ENCODE results near the gene SLC9A9.

Gene SLC9A9

DNA sequence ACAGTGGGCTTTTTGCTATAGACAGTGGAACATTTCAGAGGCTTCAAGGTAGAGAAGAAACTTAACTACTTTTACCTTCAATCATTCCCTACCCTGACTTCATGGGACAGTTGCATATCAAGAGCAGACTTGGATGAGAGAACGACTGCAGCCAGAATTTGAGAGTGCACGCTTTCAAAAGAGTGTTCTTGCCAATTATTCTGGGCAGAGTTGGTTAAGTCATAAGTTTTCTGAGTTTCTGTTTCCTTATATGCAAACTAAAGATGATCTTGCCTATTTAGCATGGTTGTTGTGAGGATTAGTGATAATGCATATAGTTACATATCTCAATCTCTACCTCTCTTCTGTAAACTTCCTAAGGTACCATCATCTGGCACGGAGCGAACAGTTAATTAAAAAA, 7.6 kb downstream of the SLC9A9 start:
- no peak for DNase-seq

DNA sequence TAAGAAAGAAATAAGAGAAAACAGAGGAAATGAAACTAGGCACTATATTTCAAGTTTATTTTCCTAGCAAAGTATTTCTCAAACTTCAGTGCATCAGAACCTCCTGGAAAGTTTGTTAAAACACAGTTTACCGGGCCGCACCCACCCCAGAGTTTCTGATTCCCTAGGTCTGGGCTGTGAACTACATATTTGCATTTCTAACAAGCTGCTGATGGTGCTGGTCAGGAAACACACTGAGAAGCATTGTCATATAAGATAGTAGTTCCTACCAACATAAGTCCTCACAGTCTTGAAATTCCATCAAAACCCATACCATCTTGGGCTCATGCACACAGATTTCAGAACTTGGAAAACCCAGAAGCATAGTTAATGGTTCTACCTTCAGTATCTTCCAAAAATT, 8.3 kb downstream of the SLC9A9 start:
- DNase-seq, result no peak

DNA sequence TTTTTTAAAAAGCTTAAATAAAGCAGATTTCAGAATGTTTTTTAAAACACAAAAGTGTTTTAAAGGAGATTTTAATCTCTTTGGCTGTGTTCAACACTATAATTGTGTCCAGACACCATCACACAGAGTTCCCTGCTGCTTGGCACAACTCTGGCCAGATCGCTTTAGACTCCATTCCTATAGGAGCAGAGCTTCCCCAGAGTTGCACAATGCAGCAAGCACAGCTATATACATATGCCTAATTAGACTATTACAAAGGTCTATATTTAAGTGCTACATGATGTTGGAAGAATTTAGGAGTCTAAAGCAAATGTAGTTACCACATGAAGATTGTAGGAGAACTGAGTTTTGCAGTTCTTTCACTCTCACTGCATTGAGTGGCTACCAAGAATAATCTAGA, 11.2 kb downstream of the SLC9A9 start:
- DNase-seq, result no peak

DNA sequence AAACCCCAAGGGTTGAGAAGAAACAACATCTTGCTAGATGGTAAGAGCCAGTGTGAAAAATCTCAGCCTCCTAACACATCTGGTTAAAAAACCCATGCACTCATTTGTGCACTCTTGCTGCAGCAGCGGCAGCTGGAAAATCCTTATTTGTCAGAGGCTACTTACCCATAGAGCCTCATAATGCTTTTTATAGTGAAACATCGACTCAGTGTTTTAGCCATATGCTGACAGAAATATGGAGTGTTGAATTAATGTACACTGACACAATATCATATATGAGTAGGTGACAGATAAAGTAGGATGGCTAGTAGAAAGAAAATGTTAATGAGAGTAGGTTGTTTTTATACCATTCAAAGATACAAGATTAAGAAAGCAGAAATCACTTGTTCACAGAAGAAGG, 13.0 kb downstream of the SLC9A9 start:
- no peak for DNase-seq

DNA sequence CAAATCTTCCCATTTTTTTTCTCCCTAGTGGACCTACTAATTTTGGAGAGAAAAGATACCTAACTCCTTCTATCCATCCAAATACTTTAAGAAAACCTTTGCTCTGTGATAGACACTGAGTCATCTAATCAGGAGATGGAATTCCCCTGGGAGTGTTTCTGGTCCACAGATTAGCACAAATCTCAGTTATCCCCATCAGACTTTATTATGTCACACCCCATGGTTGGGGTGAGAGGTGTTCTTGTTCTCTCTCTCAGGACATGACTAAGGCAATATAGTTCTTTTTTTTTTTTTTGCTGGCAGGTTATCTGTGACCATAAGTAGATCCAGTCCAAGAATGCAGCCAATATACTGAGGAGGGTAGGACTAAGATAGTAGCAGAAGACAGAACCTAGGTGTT, 15.8 kb downstream of the SLC9A9 start:
- no peak for DNase-seq

DNA sequence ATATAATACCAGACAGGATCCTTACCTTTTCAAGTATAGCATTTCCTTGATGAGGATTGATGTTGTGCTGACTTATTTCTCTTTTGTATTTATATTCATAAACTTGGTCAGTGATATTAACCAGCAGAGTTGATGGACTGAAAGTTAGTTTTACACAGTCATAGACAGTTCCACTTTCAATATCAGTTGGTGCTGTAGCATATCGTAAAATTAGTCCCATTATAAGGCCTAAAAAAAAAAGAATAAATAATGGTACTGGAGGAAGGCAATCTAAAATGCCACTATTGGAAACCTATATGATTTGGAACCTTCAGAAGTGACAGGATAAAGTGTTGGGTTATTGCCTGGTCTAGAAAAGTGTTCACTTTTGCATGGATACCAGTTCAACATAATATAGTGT, 16.3 kb downstream of the SLC9A9 start:
- DNase-seq, result no peak

DNA sequence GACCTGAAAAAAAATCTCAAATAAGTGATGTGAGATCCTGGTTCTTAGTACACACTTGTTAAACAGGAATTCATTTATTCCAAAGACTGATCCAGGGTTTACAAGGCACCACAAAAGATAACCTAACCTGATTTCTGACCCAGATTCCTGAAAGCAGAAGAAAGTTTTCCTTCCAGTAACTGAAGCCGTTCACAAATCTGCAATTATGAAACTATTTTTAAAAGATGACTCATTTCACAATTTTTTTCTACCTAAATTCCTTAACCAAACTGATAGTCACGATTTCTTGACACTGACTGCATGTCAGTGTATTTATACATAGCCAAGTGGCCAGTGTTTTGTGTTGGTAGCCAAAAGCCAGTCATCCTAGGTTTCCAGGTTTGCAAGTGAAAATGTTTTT, 17.1 kb downstream of the SLC9A9 start:
- no peak for DNase-seq

DNA sequence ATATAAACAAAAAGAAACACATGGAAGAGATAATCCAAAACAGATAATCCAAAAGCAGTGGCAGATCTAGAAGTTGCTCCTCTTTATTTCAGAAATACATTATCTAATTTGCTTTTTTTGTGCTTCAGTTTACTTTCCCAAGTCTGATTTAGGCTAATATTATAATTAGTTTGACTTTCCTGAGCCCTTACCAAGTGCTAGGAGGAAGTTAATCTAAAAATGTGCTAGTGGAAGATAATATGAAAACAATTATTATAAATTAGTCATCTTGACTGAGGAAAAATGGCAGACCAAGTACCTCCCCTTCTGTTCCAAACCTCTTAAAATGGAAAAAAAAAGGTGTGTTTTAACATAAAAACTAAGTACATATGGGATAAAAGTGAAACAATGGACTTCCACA, 17.5 kb downstream of the SLC9A9 start:
- no peak for DNase-seq

DNA sequence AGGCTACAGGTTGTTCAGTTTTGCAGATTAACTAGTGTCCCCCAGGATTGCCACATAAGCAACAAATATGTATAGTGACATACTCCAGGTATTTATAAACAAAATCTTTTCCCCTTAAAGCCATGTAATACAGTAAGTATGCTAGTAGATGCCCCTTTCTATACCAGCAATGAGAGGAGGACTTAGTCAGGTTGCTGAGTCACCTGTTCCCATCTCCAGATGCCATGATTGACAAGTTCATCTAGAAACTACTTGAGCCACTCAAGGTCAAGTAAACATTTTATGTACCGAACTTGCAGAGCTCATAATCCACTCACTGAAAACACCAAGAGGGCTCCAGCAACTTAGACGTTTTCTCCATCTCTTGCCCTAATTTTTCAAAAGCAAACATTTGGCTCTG, 18.2 kb downstream of the SLC9A9 start:
- no peak for DNase-seq

DNA sequence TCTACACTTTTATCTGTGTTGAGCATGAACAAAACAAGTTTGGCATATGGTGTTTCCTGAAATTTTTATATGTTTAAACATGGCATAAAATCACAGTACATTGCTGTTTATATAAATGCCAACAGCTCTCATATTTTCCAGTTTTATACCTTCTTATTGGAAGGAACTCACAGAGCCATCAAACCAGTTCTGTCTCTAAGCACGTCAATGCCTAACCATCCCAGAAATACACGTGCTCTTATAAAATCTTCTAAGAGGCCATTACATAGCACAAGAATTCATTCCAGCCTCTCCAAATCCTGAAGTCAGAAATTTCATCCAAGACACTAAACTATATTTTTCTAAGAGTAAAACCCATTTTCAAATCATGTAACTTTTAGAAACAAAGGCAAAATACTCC, 20.8 kb downstream of the SLC9A9 start:
- DNase-seq, result no peak

DNA sequence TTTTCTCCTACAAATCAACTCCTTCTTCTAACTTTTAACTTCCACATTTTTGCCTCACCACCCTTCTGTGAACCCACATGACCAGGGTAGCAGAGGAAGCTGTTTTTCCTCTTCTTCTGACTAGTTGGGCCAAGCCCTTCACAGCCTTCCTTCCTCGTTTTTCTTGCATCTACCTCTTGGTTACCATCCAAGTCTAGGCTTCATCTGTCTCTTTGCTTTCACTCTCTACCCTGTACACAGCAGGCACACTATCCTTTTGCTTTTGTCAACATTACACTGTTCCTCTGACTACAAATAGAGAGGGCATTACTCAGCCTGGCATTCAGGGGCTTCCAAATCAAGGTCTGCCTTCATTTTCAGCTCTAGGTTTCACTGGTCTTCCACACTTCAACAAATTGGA, 22.0 kb downstream of the SLC9A9 start:
- no peak for DNase-seq

DNA sequence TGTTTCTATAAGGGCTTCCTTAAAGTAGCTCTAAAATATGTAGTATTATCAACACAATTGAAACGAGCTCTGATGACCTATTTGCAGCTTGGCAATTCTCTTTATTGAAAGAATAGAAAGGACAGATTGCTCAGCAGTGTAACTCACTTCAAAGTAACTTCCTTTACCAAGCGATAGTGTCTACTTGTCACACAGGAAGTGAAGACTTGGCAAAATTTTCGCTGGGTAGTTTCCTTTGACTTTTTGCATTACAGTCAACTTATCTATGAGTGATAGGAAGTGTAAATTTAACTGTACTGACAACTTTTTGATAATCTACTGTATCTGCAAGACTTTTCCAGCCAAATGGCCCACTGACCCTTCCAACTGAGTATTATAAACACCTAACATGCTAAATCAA, 22.8 kb downstream of the SLC9A9 start:
- DNase-seq, result no peak

DNA sequence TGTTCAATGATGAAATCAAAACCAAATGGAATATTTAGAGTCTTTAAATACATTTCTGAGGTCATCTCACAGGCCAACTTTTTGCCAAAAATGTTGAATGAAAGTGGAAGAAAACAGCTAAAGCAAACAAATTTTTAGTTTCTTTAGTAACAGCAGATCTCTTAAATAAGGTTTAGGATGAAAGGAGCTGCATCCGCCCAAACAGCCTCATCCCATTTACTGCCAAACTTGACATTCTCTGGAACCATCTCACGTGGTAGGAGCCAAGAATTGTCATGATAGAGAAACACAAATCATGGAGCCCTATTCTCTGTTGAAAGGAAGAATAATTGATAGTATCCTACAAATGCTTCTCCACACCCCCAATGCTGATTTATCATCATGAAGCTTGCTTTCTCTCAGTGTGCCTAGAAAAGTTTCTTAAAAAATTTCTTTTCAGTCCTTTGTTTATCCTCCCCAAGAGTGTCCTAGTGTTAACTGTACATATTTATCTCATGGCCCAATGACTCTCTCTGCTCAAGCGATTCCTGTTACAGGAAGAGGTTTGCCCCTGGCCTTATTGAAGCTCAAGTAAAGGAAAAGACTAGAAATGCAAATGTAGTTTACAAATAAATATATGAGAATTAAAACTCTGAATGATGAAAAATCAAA, 23.4 kb downstream of the SLC9A9 start:
- DNase-seq, result no peak

DNA sequence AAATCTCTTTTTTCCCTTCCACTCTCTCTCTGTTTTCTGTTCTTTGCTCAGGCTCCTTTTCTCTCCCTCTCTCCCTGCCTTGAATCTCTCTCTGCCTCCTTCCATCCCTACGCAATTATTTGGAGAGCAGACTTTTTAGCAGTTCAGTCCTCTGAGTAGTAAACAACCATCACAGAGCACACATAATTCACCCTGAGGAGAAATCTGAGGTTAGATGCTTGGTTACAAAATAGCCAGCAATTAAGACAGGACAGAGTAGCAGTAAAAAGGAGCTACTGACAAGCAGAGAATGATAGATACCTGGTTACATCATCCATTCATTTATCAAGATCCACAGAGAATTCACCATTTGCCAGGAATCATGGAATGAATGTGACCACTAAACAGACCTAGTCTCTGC, 25.5 kb downstream of the SLC9A9 start:
- DNase-seq, result no peak

DNA sequence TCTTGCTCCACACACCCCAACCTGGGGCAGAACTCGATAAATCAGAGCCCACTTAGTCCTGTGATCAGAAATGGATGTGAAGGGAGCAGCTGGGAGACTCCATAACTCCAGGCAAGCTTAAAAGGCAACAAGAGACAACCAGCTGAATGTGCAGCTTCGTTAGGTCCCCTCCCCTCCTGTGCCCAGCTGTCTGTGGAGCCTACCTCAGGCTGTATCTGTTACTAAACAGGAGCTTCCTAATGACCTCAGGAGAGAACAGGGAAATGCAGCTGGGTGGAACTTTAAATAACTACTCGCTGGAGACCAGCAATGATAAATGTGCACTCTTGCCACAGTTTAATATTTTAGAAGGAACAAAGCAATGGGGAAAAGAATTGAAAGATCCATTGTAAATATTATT, 25.9 kb downstream of the SLC9A9 start:
- no peak for DNase-seq

DNA sequence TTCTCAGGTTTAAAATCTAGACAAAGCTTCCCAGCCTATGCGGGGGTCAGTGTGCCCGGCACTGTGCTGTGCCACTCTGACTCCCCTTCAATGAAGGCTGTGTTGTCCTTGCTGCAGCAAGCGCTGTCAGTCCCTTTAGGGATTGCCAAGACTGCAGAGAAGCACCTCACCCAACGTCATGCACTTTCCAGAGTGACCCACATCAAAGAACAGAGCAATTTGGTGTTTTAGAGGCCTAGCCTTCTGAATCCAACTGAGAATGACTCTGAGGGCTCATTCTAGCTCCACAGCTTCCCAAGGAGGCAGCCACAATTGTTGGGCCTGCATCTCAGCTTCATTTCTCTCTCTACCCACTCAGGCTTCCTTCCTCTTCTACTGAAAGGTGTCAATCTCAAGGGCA, 26.4 kb downstream of the SLC9A9 start:
- DNase-seq, result no peak

DNA sequence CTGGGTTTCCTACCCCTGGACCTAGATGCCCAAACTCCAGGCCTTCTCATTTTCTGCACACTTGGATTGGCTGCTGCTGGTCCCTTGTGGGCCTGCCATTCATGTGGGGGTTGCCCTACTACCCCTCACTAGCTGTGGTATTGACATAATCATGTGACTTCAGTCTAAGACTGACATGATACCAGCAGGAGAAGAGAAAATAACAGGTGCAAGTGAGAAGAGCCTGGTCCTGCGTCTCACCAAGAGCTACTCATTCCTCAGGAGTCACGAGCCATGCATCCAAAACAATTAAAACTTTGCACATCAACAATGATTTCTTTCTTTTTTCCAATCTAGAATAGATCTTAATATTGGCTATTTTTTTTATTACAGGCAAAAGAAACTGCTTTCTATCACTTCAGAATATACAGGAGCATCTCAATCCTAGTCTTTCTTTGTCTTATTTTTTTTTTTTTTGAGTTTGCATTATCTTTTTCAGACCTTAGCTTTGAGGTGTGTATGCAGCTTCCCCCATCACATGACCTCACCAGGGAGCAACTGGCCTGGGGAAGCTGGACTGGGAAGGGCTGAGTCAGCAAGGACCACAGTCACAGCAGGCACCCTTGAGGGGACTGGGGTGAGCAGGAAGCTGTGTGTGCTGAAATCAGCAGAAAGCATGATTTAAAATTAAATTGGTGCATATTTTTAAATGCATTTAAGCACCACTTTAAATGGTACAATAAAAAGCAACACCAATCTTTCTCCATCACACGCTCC, 27.6 kb downstream of the SLC9A9 start:
- no peak for DNase-seq

DNA sequence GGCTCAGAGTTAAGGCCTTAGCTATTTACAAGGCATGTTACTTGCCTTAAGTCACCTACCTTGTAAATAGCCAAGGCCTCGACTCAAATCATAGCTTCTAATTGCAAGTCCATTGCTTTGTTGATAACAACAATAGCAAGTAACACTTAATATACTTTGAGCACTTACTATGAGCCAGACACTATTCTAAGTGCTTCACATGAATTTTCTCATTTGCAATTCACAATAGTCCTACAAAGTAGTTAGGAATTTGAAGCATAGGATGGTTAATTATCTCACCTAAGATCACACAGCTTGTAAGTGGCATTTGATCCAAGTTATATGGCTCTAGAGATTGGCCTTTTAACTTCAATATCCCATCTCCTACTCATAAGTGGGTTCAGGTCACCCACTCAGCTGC, 28.4 kb downstream of the SLC9A9 start:
- no peak for DNase-seq

DNA sequence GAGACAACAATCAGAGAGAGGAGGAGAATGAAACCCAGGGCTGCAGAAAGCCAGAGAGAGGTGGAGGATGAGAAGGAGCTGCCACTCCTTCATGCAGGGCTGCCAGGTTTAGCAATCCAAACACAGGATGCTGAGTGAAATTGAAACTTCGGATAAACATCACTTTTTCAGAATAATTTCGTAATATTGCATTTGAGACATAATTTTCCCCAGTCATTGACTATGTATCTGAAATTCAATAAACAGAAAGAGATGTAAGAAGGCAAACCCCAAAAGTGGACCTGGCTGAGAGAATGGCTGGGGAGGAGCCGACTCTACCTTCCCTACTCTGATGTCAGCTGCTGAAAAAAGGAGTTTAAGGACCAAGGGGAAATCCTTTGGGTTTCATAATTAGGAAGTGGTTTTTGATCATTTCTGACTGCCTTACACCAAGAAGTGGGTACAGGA, 33.8 kb downstream of the SLC9A9 start:
- DNase-seq, result no peak

DNA sequence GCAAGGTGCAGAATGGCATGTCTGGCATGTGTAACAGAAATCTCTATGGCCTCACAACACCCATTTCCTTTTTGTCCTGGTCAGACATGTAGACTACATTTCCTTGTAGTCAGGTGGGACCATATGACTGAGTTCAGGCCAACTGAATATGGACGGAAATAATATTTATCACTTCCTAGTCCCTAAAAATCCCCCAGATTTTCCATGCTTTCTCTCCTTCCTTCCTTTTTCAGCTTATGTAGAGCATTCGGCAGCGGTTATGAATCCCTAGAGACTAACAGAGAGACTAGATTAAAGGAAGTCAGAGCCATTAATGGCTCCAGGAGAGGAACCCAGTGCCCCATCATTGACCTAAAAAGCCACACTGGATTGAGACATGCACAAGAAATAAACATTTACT, 35.8 kb downstream of the SLC9A9 start:
- no peak for DNase-seq

DNA sequence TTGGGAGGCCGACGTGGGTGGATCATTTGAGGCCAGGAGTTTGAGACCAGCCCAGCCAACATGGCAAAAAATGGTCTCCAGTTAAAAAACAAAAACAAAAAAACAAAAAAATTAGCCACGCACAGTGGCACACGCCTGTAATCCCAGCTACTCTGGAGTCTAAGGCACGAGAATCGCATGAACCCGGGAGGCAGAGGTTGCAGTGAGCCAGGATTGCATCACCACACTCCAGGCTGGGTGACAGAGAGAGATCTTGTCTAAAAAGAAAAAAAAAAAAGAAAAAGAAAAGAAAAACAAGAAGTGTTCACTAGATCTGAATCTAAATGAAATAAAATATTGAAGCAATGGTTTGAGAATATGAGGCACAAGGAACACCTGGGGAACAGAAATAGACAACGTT, 36.7 kb downstream of the SLC9A9 start:
- DNase-seq, result no peak

DNA sequence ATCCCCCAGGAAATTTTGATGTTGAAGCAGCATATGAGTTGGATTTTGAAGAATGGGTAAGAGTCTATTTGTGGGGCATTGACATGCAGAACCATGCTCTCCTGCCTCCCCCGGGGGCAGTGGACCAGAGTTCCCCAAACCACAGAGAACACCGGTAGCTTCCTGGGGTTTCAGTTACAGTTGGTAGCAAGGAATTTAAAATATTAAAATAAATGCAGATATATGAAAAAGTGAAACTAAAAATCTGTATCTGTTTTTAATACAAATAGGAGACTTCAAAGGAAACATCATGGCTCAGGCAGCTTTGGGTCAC, 37.4 kb downstream of the SLC9A9 start:
- no peak for DNase-seq

DNA sequence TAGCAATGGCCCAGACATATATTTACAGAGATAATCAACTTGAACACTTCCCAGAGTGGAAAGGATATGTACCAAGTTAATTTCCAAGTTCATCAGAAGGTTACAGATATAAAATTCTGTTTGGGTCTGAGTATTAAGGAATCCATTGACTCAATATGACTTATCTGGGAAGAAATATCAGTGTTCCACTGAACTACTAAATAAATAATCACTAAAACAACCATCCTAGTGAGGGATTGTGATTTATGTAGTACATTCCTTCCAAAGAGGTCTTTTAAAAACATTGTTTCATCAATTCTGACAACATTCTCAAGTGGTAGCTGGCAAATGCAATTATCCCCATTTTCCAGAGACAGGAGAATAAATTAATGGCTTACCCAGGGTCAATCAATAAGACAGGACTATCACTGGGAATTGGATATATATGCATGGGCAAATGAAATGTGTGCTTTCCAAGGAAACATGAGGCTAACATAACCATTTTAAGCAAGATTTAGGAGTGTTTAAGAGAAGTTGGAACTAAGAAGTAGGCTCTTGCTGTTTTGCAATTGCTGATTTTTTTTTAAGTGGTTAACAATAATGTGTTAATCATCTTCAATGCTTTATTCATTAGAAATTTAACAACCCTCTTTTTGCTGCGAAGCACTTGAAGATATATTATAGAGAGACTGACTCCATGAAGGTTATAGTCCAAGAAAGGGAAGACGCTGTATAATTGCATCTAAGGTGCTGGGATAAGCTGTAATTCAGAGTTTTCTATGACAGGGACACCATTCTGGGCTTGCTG, 37.9 kb downstream of the SLC9A9 start:
- no peak for DNase-seq

DNA sequence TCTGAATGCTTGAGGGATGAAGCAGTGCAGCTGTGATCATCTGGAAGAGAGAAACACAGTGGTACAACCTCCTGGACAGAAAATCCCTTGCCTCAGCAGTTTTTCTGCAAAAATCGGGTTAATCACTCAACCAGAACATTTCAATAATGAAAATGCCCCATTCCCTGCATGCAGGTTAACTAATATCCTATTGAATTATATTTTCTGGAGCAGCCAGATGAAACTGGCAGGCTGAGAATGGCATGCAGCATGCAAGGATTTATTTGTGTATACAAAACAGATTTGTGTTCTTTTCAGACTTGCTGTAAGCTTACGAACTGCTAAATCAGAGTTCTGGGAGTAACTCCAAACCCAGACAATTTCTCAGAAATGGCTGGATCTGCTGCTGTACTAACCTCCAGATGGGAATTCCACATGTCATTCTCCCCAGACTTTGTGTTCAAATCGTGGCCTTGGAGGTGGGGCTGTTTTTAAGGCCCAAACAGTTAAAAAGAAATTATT, 39.1 kb downstream of the SLC9A9 start:
- no peak for DNase-seq
